HG02884 (cell line): ENCODE data around the gene IQSEC1.

Experiments
- ATAC-seq: cut with Tn5 transposase; IDR thresholded peaks from one replicate; pipeline ENCODE4 v1.9.1; 2021; ENCODE audit warnings: mild to moderate bottlenecking, moderate library complexity; ENCODE audit not compliant: unreplicated experiment

Gene IQSEC1

GRCh38 chr3:12987602-12988001 lies 85.6 kb downstream of the IQSEC1 start:
- no peak for ATAC-seq

- ATAC-seq, result no peak
Observed at GRCh38 chr3:12986986-12987385, 86.2 kb downstream of the IQSEC1 start.

- ATAC-seq, result no peak
Observed at GRCh38 chr3:12986521-12986920, 86.7 kb downstream of the IQSEC1 start.

GRCh38 chr3:12986031-12986430 lies 87.2 kb downstream of the IQSEC1 start:
- no peak for ATAC-seq

DNA sequence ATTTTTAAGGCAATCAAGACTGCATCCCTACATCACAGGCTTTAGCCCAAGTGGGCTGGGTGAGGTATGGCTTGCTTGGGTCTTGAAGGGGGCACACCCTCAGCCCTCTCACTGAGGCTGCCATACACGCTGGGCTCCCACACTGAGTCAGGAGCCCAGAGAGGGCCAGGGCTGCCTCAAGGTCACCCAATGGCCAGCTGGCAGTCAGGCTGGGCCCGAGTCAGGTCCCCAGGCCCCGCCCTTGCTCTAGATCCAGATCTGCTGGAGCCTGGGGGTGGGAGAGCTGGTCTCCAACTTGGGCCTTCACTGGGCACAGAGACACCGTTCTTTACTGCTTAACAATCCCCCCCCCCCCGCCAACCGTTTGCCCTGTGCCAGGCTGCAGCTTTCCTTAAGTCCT lies 88.1 kb downstream of the IQSEC1 start:
- ATAC-seq, result no peak

DNA sequence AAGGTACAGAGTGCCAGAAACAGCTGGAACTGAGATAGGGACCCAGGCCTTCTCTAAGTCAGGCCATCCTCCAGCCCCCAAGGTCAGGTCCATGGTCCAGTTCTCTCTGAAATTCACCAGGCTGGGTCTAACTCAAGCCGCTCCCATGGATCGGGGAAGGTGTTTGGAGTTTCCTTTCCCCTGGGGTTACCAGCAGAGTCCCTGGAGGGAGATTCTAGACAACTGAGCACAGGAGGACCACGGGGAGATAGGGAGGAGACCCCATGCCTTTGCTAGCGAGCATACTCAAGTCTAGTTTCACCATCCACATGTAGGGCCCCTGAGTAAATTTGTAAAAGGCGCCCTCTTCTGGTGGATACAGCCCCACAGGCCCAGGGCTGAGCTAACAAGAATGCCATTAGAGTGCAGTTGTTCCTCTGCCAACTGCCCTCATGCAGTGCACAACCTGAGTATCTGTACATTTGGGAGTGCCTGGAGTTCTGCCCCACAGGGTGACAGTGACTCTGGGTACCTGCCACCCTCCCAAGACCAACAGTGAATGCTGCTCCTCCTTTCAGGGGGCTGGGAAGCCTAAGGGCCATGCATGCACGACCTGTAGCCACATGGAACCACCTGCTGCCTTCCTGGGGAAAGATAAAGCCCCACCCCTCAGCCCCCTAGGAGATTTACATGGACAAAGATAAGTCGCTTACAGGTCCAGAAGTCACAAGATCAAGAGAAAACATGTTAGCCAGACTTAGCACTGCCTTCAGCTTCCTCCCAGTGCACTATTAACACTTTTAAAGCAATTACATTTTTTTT lies 89.0 kb downstream of the IQSEC1 start:
- ATAC-seq, result peak; percentile 58

DNA sequence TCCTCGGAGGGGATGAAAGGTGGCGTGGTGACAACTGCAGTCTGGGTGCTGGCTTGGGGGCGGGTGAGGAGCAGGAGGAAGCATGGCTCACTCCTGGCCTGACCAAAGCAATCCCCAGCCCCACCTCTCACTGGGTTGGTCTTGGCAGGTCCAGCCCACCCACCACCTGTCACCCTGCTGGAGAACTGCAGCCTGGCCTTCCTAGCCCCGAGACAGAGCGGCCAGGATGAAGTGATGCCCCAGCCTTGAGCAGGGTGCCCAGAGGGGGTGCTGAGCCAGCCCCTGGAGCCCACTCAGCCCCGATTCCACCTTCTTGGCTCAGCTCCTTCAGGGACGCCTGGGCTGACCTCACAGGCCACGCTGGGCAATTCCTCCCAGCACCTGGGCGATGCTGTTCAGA lies 89.9 kb downstream of the IQSEC1 start:
- no peak for ATAC-seq

DNA sequence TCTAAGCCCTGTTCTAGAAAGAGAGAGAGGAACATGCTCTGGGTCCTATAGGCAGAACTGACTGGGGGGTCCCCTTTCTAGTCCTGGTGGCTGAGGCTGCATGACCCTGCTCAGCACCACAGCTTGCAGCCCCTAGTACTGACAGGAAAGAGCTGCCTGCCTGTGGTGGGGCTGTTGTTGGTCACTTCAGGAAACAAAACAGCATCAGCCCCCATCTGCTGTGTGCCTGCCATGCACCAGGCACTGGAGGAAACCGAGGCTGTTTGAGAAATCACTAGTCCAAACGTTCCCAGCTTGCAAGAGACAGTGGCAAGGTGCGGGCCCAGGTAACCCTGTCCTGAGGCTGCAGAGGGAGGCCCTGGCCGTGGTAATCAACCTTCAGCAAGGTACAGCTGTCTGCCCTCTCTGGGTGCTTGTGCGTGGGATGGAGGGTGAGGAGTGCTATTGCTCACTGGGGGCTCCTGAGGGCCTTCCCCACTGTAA lies 90.6 kb downstream of the IQSEC1 start:
- ATAC-seq, result no peak

- no peak for ATAC-seq
Observed at GRCh38 chr3:12981306-12982275, 91.6 kb downstream of the IQSEC1 start.

DNA sequence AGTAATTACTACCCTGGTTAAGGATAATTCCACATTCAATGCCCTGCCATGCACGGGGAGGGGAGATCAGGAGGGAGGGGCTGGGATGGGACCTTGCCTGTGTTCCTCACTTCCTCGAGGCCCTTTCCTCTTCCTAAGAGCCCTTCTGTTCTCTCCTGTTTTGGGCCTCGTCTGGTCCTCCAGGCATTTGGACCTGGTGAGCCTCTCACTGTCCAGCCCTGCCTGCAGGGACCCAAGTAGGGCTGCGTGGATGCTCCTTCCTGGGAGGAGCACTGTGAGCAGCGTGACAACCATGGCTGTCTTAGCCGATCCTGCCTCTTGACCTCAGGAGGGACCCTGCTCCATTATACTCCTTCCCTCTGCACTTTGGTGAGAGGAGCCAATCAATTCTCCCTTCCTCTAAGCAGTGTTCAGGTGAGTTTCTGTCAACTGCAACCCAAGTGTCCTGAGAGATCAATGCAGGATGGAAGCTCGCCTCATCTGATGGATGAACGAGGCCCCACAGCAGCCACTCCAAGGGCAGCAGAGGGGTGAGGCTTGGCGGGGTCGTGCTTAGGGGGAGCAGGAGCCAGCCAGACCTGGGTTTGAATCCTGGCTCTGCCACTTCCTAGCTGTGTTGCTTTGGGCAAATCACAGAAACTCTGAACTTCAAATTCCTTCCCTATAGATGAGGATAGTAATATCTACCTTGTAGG lies 92.5 kb downstream of the IQSEC1 start:
- ATAC-seq, result no peak

- ATAC-seq, result no peak
Observed at GRCh38 chr3:12979947-12980487, 93.2 kb downstream of the IQSEC1 start.

- ATAC-seq, result no peak
Observed at GRCh38 chr3:12979151-12979946, 93.9 kb downstream of the IQSEC1 start.

DNA sequence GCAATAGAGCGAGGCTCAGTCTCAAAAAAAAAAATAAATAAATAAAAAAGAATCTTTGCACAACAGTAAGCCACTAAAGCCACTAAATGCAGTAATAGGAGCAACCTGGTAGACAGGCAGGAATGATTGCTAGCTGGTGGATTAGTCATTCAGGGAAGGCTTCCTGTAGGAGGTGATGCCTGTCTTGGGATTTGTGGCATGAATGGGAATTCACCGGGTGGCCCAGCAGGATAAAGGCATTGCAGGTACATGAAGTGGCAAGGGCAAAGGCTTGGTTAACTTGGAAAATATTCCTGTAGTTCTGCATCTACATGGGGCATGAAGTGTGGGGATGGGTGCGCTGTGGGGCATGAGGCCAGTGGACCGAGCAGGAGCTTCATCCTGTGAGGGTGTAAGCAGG lies 94.5 kb downstream of the IQSEC1 start:
- no peak for ATAC-seq

DNA sequence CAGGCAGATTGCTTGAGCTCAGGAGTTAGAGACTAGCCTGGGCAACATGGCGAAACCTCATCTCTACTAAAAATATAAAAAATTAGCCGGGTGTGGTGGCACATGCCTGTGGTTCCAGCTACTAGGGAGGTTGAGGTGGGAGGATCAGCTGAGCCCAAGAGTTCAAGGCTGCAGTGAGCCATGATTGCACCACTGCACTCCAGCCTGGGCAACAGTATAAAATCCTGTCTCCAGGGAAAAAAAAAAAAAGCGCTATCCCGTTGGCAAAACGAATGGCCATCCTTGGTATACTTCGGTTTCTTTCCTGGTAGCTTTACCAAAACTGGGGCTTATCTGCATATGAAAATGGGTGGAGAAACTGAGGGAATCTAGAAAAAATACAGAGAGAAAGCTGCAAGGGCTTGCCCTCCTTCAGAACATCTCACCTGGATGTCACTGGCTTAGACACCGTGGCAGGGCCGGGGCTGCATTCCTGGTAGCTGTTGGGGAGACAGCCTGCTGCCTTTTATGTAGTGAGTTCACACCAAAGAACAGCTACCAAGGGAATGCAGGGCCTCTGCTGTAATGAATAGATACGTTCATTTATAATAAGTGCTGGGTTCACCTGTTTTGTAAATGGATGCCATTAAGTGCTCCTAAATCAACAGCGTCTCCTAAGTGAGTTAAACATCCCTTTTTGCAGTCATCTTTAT lies 96.0 kb downstream of the IQSEC1 start:
- no peak for ATAC-seq

- ATAC-seq, result no peak
Observed at GRCh38 chr3:12975748-12976522, 97.3 kb downstream of the IQSEC1 start.

DNA sequence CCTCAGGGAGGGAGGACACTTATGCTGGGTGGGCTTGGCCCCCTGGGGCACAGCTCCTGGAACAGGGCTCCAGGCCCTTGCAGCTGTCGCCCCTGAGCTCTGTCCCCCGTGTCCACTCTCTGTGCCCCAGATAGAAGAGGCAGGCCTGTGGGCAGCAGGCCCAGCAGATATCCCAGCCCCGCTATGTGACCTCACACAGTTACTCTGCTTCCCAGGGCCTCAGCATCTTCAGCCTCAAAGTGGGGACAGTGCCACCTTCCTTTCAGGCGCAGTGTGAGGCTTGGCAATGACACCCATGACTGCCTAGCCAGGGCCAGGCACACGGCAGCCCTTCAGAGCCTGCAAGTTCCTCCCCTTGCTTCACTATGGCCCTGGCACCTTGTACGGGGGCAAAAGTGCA lies 98.4 kb downstream of the IQSEC1 start:
- ATAC-seq, result no peak

- ATAC-seq, result no peak
Observed at GRCh38 chr3:12974334-12974733, 98.9 kb downstream of the IQSEC1 start.

DNA sequence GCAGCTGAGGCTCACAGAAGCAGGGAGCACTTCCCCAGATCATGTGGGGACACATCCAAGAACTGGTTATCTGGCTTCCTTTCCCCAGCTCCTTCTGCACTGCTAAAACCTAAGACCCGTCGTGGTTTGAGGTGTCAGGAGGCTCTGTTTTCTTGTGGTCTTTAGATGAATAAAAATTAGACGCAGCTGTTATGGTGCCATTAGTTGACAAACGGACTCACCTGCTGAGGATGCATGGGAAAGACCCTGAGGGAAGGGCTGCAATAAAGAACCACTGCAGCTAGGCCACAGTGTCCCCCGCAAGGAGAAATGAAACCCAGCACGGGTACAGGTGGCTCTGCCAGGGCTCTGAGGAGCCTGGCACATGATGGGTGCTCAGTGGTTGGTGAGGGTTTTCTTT lies 99.4 kb downstream of the IQSEC1 start:
- no peak for ATAC-seq
